ENCODE measurements around the gene DDX54. TPM values are rescaled to one million over a fixed set of nuclear protein-coding genes. Genes with fewer than 3 reads are reported as not detected.
"Not testable (repeated sequence)": the region's sequence is repeated elsewhere in the genome, so short reads cannot be mapped to it uniquely, and the experiment has no call there.

DDX54 gene
- total RNA-seq, 1 experiment from 2014 or later = 69.1 TPM

GRCh38 chr12:113221181-113221996, 36.1 kb upstream of the DDX54 start, which contains the start of gene TPCN1:
Gene TPCN1, plus strand, starts transcription at chr12:113221464. Its CDS starts 5,389 bp downstream, at chr12:113226853.
- peak; percentile 100 for DNase-seq (ENCODE audit: low spot score)

GRCh38 chr12:113220593-113221180, 35.4 kb upstream of the DDX54 start:
- DNase-seq (ENCODE audit: low spot score) = no peak

GRCh38 chr12:113216027-113216426, 30.7 kb upstream of the DDX54 start:
- DNase-seq (ENCODE audit: low spot score) = no peak

GRCh38 chr12:113214895-113215400, 29.7 kb upstream of the DDX54 start:
- peak; percentile 98 for DNase-seq (ENCODE audit: low spot score)

GRCh38 chr12:113211160-113211559, 25.9 kb upstream of the DDX54 start:
- DNase-seq (ENCODE audit: low spot score) = no peak

DNA sequence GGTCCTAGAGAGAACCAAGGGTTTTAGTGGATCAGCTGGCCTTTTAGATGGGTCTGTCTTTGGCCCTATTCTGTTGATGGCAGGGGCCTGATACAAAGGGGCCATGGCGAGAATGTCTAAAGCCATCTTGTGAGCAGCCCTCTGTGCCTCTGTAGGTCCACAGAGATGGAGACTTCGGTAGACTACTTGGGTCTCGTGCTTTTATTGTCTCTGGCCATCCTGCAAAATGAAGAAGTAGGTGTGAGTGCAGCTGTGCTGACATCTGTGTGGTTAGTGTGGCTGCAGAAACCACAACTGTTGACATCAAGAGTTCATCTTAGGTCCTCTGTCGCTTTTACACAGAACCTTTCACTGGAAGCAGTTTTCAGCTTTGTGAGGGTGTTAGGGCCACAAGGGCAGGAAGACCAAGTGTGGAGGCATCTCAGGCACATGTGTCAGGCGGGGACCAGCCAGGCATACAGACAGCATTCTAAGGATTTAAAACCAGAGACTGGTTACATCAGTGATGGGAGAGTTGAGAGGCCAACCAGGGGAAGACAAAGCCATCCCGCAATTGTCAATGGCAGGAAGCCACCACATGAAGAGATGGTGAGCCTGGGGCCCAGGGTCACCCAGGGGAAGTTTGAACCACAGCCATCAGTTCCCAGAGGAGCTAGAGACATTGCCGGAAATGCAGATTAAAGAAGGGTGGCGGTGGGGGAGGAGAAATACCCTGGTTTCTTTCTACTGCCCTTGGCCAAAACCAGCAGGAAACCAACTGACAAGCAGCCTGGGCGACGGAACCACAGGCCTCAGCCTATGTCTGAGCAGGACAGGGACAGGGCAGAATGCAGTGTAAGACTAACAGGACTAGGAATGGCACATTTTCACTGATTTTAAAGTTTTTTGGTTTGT, 23.0 kb upstream of the DDX54 start:
- no peak for DNase-seq (ENCODE audit: low spot score)

DNA sequence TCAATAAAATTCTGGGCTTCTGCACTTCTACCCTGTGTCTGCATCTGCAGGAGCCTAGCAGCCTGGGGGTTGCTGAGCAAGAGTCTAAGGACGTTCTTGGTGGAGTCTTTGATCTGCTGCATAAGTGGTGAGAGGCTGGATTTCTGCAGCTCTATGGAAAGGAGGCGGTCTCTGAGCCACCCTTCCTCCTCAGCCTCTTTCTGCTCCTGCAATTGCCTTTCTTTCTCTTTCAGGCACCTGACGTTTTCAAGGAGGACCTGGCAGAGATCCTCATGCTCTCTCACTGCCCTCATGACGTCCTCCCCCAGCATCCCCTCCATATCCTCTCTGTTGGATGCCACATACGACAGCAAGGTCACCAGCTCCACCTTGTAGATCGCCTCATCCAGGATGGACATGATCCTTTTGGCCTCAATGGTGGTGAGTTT, 22.3 kb upstream of the DDX54 start:
- no peak for DNase-seq (ENCODE audit: low spot score)

GRCh38 chr12:113206802-113207201, 21.5 kb upstream of the DDX54 start:
- not testable (repeated sequence) for DNase-seq (ENCODE audit: low spot score)

GRCh38 chr12:113204804-113205203, 19.5 kb upstream of the DDX54 start:
- DNase-seq (ENCODE audit: low spot score) = no peak

DNA sequence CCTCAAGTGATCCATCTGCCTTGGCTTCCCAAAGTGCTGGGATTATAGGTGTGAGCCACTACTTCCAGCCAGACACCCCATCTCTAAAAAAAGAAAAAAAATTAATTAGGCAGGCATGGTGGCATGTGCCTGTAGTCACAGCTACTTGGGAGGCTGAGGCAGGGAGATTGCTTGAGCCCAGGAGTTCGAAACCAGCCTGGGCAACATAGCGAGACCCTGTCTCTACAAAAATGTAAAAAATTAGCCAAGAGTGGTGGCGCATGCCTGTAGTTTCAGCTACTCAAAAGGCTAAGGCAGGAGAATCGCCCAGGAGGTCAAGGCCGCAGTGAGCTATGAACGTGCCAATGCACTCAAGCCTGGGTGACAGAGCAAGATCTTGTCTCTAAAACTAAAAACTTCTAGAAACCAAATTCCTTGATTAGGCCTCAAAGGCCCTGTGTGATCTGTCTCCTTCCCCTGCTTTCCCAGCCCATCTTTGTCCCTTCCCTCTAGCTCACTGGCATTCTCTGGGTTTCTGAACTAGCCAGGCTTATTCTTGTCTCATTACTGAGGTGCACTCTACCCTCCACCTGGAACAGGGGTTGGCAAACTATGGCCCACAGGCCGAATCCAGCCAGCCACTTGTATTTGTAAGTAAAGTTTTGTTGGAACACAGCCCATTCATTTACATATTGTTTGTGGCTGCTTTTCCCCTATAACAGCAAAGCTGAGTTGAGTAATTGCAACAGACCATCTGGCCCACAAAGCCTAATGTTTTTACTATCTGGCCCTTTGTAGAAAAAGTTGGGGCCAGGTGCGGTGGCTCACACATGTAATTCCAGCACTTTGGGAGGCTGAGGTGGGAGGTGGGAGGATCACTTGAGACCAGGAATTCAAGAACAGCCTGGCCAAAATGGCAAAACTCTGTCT, 18.8 kb upstream of the DDX54 start:
- no peak for DNase-seq (ENCODE audit: low spot score)

DNA sequence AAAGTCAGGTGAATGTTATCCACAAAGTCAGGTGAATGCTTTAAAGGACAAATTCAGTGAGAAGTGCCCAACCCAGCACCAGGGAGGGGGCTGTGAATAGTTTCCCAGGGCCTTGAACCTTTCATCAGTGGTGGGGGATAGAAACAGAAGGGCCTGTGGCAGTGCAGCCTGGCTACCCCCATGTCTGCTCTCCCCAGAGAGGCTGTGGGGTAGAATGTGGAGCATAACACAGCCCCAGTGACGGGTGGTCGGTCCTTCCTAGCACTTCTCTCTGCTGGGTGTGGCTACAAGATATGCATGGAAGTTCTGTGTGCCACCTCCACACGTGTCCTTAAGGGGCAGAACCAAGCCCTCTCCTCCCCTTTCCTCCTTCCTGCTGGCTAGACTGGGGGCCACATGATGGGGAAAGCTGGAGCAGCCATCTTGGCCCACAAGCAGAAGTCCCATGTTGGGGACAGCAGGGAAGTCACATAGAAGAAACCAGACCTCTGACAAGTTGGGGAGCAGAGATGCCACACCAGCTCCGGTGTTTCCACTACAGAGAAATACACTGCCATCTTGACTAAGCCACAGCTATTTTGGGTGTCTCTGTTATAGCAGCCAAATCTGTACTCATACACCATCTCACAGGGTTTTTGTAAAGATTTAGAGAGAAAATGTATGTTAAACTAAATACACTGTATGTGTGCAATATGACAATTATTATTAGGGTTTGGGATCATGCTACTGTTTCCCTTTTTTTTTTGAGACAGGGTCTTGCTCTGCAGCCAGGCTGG, 17.2 kb upstream of the DDX54 start:
- DNase-seq (ENCODE audit: low spot score) = no peak

DNA sequence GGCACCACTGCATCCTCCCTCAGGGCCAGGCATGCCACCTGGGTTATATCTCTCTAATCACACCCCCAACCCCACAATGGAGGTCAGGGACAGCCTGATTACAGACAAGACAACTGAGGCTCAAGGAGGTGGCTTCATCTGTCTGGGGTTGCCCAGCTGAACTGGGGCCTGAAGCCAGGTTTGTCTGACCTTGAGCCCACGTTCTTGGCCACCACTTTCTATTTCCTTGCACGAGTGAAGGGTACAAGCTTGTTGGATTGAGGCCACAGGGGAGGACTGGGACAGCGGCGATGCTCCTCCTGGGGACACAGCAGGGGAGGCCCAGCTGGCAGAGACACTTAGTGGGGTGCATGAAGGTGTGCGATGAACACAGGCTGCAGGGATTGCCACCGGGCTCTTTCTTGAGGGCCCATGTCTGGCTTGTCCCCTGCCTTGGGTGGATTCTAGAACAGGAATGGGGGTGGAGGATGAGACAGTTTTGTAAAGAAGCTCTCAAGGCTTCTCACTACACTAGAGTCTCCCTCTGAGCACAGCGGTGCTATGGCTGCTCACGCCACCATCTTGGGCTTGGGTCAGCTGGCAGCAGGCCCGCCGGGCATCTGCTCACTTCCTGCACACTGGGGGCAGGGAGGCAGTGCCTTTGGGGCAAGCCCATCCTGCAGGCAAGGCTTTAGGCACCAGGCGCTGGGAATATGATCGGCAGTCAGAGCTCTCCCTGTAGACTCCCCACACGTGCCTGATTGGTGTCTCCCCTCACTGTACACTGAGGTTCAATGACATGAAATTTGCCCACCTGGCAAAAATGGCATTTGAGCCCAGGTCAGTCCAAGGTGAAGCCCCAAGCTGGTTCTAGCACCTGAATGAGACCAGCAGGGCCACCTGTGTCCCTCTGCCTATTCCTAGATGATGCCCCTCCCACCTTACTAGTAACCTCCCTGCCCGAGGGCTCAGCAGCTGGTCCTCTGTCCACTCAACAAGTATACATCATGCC, 16.2 kb upstream of the DDX54 start:
- DNase-seq (ENCODE audit: low spot score) = no peak

- DNase-seq (ENCODE audit: low spot score) = no peak
Measured at GRCh38 chr12:113200021-113200797, 14.9 kb upstream of the DDX54 start.

DNA sequence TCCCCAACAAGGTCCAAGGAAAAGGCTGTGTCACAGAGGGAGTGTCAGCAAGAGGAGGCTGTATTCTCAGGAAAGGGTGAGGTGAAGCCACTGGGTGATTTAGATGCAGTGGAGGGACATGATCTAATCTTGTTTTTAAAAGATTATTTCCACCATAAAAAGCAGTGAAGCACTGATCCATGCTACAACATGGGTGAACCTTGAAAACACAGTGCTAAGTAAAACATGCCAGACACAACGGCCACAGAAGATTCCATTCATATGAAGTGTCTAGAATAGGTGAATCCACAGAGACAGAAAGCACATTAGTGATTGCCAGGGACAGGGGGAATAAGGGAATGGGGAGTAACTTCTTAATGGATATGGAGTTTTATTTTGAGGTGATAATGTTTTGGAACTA, 13.0 kb upstream of the DDX54 start:
- no peak for DNase-seq (ENCODE audit: low spot score)

- DNase-seq (ENCODE audit: low spot score) = no peak
Measured at GRCh38 chr12:113197518-113198077, 12.3 kb upstream of the DDX54 start.

DNA sequence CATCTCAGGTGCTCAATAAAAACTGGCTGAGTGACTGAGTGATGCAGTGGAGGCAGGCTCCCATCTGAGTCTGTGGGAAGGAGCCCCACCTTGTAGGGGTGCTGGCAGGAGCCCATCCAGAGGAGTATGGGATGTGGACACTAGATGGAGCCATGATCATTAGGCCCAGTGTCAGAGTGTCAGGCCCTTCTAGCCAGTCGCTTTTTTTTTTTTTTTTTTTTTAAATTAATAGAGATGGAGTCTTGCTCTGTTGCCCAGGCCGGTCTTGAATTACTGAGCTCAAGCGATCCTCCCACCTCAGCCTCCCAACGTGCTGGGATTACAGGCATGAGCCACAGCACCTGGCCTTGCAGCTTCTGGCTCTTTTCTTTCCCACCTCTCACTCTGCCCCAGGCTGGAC, 11.7 kb upstream of the DDX54 start:
- peak; percentile 81 for DNase-seq (ENCODE audit: low spot score)

DNA sequence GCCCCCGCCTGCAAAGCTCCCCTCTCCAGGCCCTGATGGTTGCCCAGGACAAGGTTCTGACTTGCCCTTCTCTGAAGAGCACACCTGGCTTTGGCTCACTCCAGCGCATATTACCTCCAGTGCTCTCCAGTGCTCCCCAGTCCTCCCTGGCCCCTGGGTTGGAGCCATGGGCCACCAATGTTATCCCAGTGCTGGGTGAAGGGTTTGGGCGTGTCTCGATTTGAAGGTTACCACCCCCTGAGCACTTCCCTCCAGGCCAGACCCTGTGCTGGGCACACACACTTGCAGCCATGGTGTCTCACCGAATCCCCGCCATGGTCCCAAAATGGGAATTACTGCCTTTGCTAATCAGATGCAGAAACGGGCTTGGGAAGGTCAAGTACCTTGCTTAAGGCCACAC, 11.3 kb upstream of the DDX54 start:
- no peak for DNase-seq (ENCODE audit: low spot score)

GRCh38 chr12:113195598-113195997, 10.3 kb upstream of the DDX54 start:
- no peak for DNase-seq (ENCODE audit: low spot score)
